ENCODE results near the gene LCTL.
A peak's percentile ranks its signal among the peaks of the same experiment; 100 is the strongest.

DNA sequence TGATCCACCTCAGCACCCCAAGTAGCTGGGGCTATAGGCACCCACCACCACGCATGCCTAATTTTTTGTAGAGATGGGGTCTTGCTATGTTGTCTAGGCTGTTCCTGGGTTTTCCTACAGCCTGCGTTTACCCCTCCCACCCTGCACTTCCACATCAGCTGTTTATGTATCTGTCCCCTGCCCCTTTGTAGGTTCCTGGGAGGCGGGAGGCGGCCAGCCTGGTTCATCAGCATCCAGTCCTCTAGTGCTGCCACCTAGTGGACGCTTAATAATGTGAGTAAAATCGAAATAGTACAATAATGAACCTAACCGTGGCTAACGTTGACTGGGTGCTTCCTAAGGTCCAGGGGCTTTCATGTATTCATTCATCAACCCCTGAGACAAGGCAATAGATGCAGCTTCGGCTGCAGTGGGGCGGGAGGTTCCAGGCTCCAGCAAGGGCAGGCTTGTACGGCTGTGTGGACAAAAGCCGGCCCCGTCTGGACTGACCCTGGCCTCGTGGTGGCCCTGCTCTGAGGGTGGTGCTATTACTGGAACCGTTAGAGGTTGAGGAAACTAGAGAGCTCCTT, 1.2 kb upstream of the LCTL start:
- TF ChIP-seq, protein P1, sequence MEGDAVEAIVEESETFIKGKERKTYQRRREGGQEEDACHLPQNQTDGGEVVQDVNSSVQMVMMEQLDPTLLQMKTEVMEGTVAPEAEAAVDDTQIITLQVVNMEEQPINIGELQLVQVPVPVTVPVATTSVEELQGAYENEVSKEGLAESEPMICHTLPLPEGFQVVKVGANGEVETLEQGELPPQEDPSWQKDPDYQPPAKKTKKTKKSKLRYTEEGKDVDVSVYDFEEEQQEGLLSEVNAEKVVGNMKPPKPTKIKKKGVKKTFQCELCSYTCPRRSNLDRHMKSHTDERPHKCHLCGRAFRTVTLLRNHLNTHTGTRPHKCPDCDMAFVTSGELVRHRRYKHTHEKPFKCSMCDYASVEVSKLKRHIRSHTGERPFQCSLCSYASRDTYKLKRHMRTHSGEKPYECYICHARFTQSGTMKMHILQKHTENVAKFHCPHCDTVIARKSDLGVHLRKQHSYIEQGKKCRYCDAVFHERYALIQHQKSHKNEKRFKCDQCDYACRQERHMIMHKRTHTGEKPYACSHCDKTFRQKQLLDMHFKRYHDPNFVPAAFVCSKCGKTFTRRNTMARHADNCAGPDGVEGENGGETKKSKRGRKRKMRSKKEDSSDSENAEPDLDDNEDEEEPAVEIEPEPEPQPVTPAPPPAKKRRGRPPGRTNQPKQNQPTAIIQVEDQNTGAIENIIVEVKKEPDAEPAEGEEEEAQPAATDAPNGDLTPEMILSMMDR (IDR thresholded peaks at IDR 0.05), result peak; percentile 45 to 72 (median 58)
- TF ChIP-seq POLR2A (IDR thresholded peaks at IDR 0.05), result no peak
